Natural killer cell (primary cell): ENCODE results near the gene CSAD. TPM values are rescaled to one million over a fixed set of nuclear protein-coding genes. Genes with fewer than 3 reads are reported as not detected.

Experiments
- ATAC-seq, 3 donors: fragments of 150-1000 bp in 2 of 3; fragments of 200-7000 bp in 1 of 3; cut with Tn5 transposase; 1 replicate in 1 of 3; 2 replicates in 2 of 3; pipeline ENCODE4 v1.10.0; 2021; ENCODE audit warnings: mild to moderate bottlenecking in 2 of 3, moderate library complexity in 2 of 3
- DNase-seq, 2 donors: peaks; one replicate each; pipeline versions ENCODE4 v3.0.0 to v3.0.0-alpha.2; 2013 to 2021; ENCODE audit warnings: mixed read lengths in 1 of 2
- H3K27ac ChIP-seq: one replicate; pipeline ENCODE4 v1.5.1; 2013; ENCODE audit warnings: mild to moderate bottlenecking, low read length
- H3K27me3 ChIP-seq: one replicate; pipeline ENCODE4 v1.6.1; 2013; ENCODE audit warnings: low read length; ENCODE audit not compliant: control insufficient read depth, insufficient read depth
- H3K36me3 ChIP-seq: one replicate; pipeline ENCODE4 v1.6.1; 2013; ENCODE audit warnings: low read length; ENCODE audit not compliant: control insufficient read depth, insufficient read depth
- H3K4me1 ChIP-seq: one replicate; pipeline ENCODE4 v1.6.1; 2013; ENCODE audit warnings: low read length; ENCODE audit not compliant: control insufficient read depth, insufficient read depth
- H3K4me3 ChIP-seq: one replicate; pipeline ENCODE4 v1.5.1; 2013; ENCODE audit warnings: low read length
- H3K9me3 ChIP-seq: one replicate; pipeline ENCODE4 v1.6.1; 2013; ENCODE audit warnings: low read length; ENCODE audit not compliant: control insufficient read depth, insufficient read depth
- H3K27ac Mint-ChIP-seq, 2 donors: one replicate each; pipeline ENCODE4 v1.8.0; 2022; ENCODE audit warnings: mild to moderate bottlenecking in 2 of 2, mixed read lengths in 2 of 2, moderate library complexity in 1 of 2
- H3K27me3 Mint-ChIP-seq, 2 donors: one replicate each; pipeline ENCODE4 v1.8.0; 2022; ENCODE audit warnings: low read depth in 2 of 2, mixed read lengths in 2 of 2
- H3K36me3 Mint-ChIP-seq: one replicate; pipeline ENCODE4 v1.8.0; 2022; ENCODE audit warnings: mixed read lengths
- H3K4me1 Mint-ChIP-seq, 2 donors: one replicate each; pipeline ENCODE4 v1.8.0; 2022; ENCODE audit warnings: mixed read lengths in 2 of 2
- H3K4me3 Mint-ChIP-seq: one replicate; pipeline ENCODE4 v1.8.0; 2022; ENCODE audit warnings: mild to moderate bottlenecking, moderate library complexity, mixed read lengths
- H3K9me3 Mint-ChIP-seq, 2 donors: one replicate each; pipeline ENCODE4 v1.8.0; 2022; ENCODE audit warnings: mixed read lengths in 2 of 2
- CTCF ChIP-seq: fragments of 200-600 bp; IDR thresholded peaks from one replicate; pipeline ENCODE4 v1.8.0; 2022; ENCODE audit warnings: antibody characterized with exemption
- WGBS: methylation state at CpG from one replicate; pipeline ENCODE4 v1.1.7; 2013; ENCODE audit warnings: missing lambda C conversion rate; ENCODE audit not compliant: insufficient coverage; 5-methylcytosine and 5-hydroxymethylcytosine counted together
- intact Hi-C: fragments of 100-400 bp; cut with micrococcal nuclease; formaldehyde crosslinking; loops from one replicate; pipeline ENCODE4 v1.14.2; 2022
- total RNA-seq, 4 donors: library from RNA; stranded (reverse); fragments of 120-200 nt in 1 of 4; gene quantifications; one replicate each; pipeline versions ENCODE4 v1.2.3 to v1.2.4, GENCODE V29; 2013 to 2022

The CSAD gene
- total RNA-seq, 3 donors from 2014 or later (not counting 1 experiment from before 2014, with no cell fraction given): 50.8 to 54.4 (median 53.0) TPM

- 94% methylated on average over 1 of the region's 1 CpG for WGBS
- H3K4me1 ChIP-seq: peaks cover 39% of the 10 kb centered on the region
Measured at GRCh38 chr12:53227836-53228235, 47.1 kb upstream of the CSAD start.

GRCh38 chr12:53227341-53227740, 46.6 kb upstream of the CSAD start:
- H3K4me1 ChIP-seq: peaks cover 39% of the 10 kb centered on the region
- no peaks in the 10 kb centered on the region for H3K27me3 ChIP-seq
- Mint-ChIP-seq H3K4me1 (peaks cover 22 to 55% of the 10 kb centered on the region in 2 donors), H3K4me3 (no peak overlapping the region), H3K9me3 (no peaks in the 10 kb centered on the region), H3K27ac (no peak overlapping the region), H3K27me3 (no peaks in the 10 kb centered on the region), H3K36me3 (no peaks in the 10 kb centered on the region)
- 97% methylated on average over 11 of the region's 11 CpGs for WGBS
- peaks cover 2% of the 10 kb centered on the region for H3K36me3 ChIP-seq
- ATAC-seq (no peak), DNase-seq (no peak)
- TF ChIP-seq CTCF: no peak
- intact Hi-C loops: no loop called here
- H3K9me3 ChIP-seq: no peaks in the 10 kb centered on the region
- no peak overlapping the region for H3K27ac ChIP-seq
- no peak overlapping the region for H3K4me3 ChIP-seq

More at GRCh38 chr12:53227836-53228235, 47.1 kb upstream of the CSAD start:
- DNase-seq: no peak
- Histone ChIP-seq H3K27me3 (no peaks in the 10 kb centered on the region), H3K27ac (no peak overlapping the region), H3K4me3 (no peak overlapping the region), H3K36me3 (peaks cover 2% of the 10 kb centered on the region), H3K9me3 (no peaks in the 10 kb centered on the region)
- no peaks in the 10 kb centered on the region for H3K9me3 Mint-ChIP-seq
- H3K27me3 Mint-ChIP-seq: no peaks in the 10 kb centered on the region
- H3K27ac Mint-ChIP-seq: no peak overlapping the region
- no peak for TF ChIP-seq CTCF
- ATAC-seq: no peak
- H3K4me1 Mint-ChIP-seq: peaks cover 27 to 55% of the 10 kb centered on the region in 2 donors
- intact Hi-C loops: no loop called here
- no peaks in the 10 kb centered on the region for H3K36me3 Mint-ChIP-seq
- no peak overlapping the region for H3K4me3 Mint-ChIP-seq

GRCh38 chr12:53226815-53227214, 46.1 kb upstream of the CSAD start:
- Histone ChIP-seq H3K4me1 (peaks cover 41% of the 10 kb centered on the region), H3K27ac (no peak overlapping the region), H3K27me3 (no peaks in the 10 kb centered on the region), H3K36me3 (peaks cover 2% of the 10 kb centered on the region), H3K4me3 (no peak overlapping the region), H3K9me3 (no peaks in the 10 kb centered on the region)
- no peak for TF ChIP-seq CTCF
- WGBS: 81% methylated on average over 4 of the region's 4 CpGs
- H3K36me3 Mint-ChIP-seq: no peaks in the 10 kb centered on the region
- no peak for ATAC-seq
- no peaks in the 10 kb centered on the region for H3K9me3 Mint-ChIP-seq
- peaks cover 27 to 58% of the 10 kb centered on the region in 2 donors for H3K4me1 Mint-ChIP-seq
- H3K27ac Mint-ChIP-seq: no peak overlapping the region
- DNase-seq: no peak
- intact Hi-C loops: no loop called here
- H3K4me3 Mint-ChIP-seq: no peak overlapping the region
- no peaks in the 10 kb centered on the region for H3K27me3 Mint-ChIP-seq
